NCI-H146 treated with DMSO at 0.1 percent for 48 hours (cell line): ENCODE measurements around the gene S100A9.
"Not testable (repeated sequence)": the region's sequence is repeated elsewhere in the genome, so short reads cannot be mapped to it uniquely, and the experiment has no call there.

Source experiments
- DNase-seq: peaks from one replicate; lab custom pipeline; 2025; ENCODE audit not compliant: unreplicated experiment; lab: John Stamatoyannopoulos, UW

Gene S100A9

GRCh38 chr1:153357853-153358690 is at the start of gene S100A9:
Gene S100A9 (plus strand): TSS chr1:153357854. CDS start chr1:153358284, 430 bp downstream.
- no peak for DNase-seq

DNA sequence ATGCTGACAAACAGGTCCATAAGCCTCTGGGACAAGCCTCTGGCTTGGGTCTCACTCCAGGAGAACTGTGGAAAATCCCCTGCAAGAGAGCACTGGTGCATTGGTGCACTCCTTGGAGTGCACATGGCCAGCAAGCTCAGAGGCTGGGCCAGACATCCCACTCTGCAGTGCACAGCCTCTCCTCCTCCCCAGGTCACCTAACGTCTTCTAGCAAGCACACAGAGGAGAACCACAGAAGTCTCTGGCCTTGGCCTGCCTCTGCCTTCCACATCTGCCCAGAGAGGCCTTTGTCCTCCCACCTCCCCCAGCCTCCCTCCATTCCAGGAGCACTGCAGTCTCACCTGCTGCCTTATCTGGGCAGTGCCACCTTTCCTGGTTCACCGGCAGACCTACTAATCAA is 49.1 kb upstream of the S100A9 start:
- DNase-seq, result no peak

DNA sequence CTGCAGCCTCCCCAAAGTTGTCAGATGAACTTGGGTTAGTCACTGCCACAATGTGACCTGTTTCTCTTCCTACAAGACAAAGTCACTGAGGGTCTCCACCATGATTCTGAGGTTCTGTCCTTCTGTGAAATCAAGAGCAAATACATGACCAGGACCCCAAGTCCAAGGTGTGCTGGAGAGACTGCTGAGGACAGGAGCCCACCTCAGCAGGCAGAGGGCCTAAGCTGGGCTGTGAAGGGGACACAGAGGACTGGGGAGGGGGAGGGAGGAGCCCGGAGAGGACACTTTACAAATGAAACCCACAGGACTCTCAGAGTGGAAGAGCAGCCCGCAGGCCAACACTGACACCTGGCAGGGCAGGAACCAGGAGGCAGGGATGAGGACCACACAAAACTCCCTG is 48.2 kb upstream of the S100A9 start:
- no peak for DNase-seq

GRCh38 chr1:153310526-153310925 is 47.1 kb upstream of the S100A9 start:
- no peak for DNase-seq

GRCh38 chr1:153312570-153313186 is 45.0 kb upstream of the S100A9 start, which contains the start of gene PGLYRP3:
Gene PGLYRP3 (minus strand): TSS chr1:153312952. CDS start chr1:153310665, 2,287 bp downstream.
- no peak for DNase-seq

- DNase-seq, result no peak
Observed at GRCh38 chr1:153313288-153313687, 44.4 kb upstream of the S100A9 start.

DNA sequence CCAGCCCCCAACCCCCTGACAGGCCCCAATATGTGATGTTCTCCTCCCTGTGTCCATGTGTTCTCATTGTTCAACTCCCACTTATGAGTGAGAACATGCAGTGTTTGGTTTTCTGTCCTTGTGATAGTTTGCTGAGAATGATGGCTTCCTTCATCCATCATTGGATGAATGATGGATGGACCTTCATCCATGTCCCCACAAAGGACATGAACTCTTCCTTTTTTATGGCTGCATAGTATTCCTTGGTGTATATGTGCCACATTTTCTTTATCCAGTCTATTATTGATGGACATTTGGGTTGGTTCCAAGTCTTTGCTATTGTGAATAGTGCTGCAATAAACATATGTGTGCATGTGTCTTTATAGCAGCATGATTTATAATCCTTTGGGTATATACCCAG is 43.3 kb upstream of the S100A9 start:
- DNase-seq, result not testable (repeated sequence)

DNA sequence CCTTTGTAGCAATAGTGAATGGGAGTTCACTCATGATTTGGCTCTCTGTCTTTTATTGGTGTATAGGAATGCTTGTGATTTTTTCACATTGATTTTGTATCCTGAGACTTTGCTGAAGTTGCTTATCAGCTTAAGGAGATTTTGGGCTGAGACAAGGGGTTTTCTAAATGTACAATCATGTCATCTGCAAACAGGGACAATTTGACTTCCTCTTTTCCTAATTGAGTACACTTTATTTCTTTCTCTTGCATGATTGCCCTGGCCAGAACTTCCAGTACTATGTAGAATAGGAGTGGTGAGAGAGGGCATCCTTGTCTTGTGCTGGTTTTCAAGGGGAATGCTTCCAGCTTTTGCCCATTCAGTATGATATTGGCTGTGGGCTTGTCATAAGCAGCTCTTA is 41.6 kb upstream of the S100A9 start:
- DNase-seq, result not testable (repeated sequence)

DNA sequence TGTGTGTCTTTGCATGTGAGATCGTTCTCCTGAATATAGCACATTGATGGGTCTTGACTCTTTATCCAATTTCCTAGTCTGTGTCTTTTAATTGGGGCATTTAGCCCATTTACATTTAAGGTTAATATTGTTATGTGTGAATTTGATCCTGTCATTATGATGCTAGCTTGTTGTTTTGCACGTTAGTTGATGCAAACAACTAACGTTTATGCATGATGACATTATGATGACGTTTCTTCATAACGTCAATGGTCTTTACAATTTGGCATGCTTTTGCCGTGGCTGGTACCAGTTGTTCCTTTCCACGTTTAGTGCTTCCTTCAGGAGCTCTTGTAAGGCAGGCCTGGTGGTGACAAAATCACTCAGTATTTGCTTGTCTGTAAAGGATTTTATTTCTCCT is 39.5 kb upstream of the S100A9 start:
- not testable (repeated sequence) for DNase-seq

- DNase-seq, result no peak
Observed at GRCh38 chr1:153322568-153322967, 35.1 kb upstream of the S100A9 start.

- no peak for DNase-seq
Observed at GRCh38 chr1:153324912-153325311, 32.7 kb upstream of the S100A9 start.

DNA sequence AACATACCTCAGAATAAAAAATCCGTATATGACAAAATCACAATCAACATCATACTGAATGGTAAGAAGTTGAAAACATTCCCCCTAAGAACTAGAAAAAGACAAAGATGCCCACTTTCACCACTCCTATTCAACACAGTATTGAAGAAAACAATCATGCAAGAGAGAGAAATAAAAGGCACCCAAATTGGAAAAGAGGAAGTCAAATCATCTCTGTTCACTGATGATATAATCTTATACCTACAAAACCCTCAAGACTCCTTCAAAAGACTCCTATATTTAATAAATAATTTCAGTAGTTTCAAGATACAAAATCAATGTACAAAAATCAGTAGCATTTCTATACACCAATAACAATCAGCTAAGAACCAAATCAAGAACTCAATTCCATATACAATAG is 23.8 kb upstream of the S100A9 start:
- no peak for DNase-seq

- no peak for DNase-seq
Observed at GRCh38 chr1:153336650-153337049, 21.0 kb upstream of the S100A9 start.

GRCh38 chr1:153337980-153338853 is 19.4 kb upstream of the S100A9 start:
- DNase-seq, result no peak

DNA sequence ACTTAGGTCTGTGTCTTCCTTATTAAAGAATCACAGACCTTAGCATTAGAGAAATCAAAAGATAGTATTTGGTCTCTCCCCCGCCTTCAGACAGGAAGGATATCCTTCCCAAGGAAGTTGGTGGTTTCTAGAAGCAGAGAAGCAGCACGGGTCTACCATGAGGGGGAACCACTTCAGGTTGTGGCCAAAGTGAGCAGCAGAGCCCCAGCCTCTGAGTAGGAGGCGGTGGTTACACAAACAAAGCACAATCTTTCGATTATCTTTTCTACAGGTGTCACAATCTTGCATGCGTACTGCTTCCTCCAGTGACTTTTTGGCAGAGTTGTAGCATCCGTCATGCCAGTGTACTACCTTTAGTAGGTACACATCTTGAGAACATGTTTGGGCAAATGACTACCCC is 17.9 kb upstream of the S100A9 start:
- DNase-seq, result no peak

- DNase-seq, result no peak
Observed at GRCh38 chr1:153340356-153340755, 17.3 kb upstream of the S100A9 start.

DNA sequence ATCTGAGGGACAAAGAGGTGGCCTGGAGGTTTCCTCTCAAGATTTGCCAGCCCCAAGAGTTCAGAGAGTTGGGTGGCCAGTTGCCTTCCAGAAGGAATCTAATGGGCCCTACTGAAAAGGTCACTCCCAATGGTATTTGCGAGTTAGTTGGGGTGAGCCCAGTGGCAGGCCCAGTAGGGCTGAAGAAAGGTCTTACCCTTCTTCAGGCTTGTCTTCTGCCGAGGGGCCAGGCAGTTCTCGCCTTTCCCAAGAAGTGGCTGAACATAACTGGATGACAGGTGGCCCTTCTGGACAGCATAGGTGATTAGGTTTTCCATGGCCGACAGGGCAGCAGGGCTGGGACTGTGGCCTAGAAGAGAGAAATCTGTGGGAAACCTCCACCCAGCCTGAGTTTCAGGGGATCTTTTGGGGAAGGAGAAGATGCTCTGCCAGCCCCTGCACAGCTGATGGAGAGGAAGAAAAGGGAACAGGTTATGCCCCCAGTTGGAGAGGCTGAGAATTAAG is 16.2 kb upstream of the S100A9 start:
- no peak for DNase-seq

DNA sequence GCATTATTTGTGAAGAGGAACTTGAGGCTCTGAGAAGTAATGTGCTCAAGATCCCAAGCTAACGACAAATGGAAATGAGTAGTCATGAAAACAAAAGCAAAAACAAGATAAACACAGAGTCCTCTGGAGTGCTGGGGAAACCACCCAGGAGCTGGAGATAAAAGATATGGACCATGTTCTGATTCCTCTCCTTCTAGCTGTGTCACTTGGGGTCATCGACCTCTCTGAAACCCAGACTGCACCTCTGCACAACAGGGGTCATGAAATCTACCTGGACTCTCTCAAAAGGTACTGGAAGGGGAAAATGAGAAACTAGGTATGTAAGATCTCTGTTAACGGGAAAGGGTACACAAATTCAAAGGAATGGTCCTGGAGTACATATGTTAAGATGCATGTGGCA is 15.5 kb upstream of the S100A9 start:
- no peak for DNase-seq

GRCh38 chr1:153343040-153343681 is 14.5 kb upstream of the S100A9 start:
- DNase-seq, result no peak

DNA sequence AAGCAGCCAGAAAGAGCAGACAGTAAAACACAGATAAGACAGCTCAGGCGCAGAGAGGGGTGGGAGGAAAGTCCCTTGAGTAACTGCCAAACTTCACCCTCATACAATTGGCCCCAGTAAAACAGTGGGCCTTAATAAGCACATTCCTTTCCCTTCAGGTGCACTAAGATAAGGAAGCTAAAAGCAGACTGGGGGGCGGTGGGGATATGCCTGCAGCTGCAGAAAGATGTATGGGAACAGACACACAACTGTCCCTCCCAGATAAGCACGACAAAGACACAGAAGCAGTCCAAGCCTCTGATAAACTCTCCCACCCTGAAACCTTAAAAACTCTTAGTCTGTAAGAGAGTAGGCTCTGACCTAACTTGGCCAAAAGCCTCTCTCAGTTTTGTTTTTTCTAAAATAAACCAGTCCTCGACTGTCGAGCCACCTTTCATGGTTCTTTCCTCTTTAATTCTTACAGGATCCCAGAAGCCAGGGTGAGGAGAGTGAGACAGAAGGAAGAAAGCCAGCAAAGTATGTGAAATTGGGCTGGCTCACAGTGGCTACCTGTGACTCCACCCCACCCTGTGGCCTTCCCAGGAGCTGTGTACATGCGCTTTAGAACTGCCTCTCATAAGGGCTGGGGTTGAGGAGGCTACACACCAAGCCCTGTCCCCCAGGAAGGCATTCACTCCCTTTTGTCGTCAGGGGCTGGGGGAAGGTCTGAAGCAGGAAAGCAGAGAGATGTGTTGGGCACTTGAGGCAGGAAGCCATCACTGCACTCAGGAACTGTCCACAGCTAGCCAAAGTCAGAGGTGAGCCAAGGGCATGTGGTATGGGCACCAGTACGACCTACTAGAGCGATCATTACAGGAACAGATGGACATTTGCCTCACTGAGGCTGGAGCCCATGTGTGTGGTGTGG is 13.6 kb upstream of the S100A9 start:
- no peak for DNase-seq
